Activated naive CD4-positive, alpha-beta T cell treated with anti-CD3 and anti-CD28 coated beads for 36 hours (primary cell): Measurements from ENCODE around the gene NDUFB6. TPM values are rescaled to one million over a fixed set of nuclear protein-coding genes. Genes with fewer than 3 reads are reported as not detected.
A peak's percentile ranks its signal among the peaks of the same experiment; 100 is the strongest.
"Not testable (repeated sequence)": the region's sequence is repeated elsewhere in the genome, so short reads cannot be mapped to it uniquely, and the experiment has no call there.

Experiments used
- CTCF ChIA-PET: fragments of 350-600 bp; sonication (Branson Sonifier 250); formaldehyde crosslinking; loops from one replicate; lab custom pipeline; 2021; ENCODE audit warnings: antibody characterized with exemption; lab: Charles Lee
- DNase-seq: peaks from one replicate; pipeline ENCODE4 v3.0.0-alpha.2; 2020
- H3K27ac Mint-ChIP-seq: one replicate; pipeline ENCODE4 v1.8.0; 2021; ENCODE audit warnings: mild to moderate bottlenecking, mixed read lengths
- H3K27me3 Mint-ChIP-seq: one replicate; pipeline ENCODE4 v1.8.0; 2021; ENCODE audit warnings: low read depth, mixed read lengths
- H3K36me3 Mint-ChIP-seq: one replicate; pipeline ENCODE4 v1.8.0; 2021; ENCODE audit warnings: low read depth, mixed read lengths
- H3K4me1 Mint-ChIP-seq: one replicate; pipeline ENCODE4 v1.8.0; 2021; ENCODE audit warnings: low read depth, mixed read lengths
- H3K4me3 Mint-ChIP-seq: one replicate; pipeline ENCODE4 v1.8.0; 2021; ENCODE audit warnings: mild to moderate bottlenecking, moderate library complexity, mixed read lengths
- H3K9me3 Mint-ChIP-seq: one replicate; pipeline ENCODE4 v1.8.0; 2021; ENCODE audit warnings: mixed read lengths
- intact Hi-C: fragments of 100-400 bp; cut with micrococcal nuclease; formaldehyde crosslinking; loops from one replicate; pipeline ENCODE4 v1.15.1; 2023
- total RNA-seq, 2 experiments: library from RNA; stranded (reverse); gene quantifications; one replicate each; pipeline ENCODE4 v1.2.3, GENCODE V29; 2021

Gene NDUFB6
- total RNA-seq, 2 experiments from 2014 or later: 73.9 to 75.7 TPM

DNA sequence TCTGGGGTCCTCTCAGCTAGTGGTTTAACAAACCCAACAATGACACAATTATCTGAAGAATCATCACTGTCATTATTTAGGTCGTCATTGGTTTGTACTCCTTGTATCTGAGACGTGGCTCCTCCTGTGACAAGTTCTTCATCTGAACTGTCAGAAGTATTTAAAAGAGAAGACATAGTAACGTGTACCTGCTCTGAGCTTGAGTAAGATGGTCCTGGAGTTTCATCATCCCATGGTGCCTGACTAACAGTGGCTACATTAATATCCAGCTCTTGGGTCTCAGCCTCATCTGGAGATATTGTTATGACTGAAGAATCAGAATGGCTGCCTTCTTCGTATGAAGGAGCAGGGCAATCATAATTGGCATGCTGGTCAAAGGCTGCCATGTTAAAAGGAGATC is 29.9 kb downstream of the NDUFB6 start:
- Mint-ChIP-seq H3K4me1 (peaks cover 10% of the 10 kb centered on the region), H3K9me3 (no peaks in the 10 kb centered on the region), H3K27me3 (no peaks in the 10 kb centered on the region), H3K4me3 (no peak overlapping the region), H3K27ac (no peak overlapping the region), H3K36me3 (peaks cover 27% of the 10 kb centered on the region)
- CTCF ChIA-PET: interaction anchor here (1.2 to 2.0 kb wide), 2 partner anchors 9 to 37 kb away, joined by 5 read pairs; no protein-coding TSS in a partner anchor
- DNase-seq: no peak
- intact Hi-C loops: no loop called here

GRCh38 chr9:32533816-32534215 is 39.1 kb downstream of the NDUFB6 start:
- no peak overlapping the region for H3K27ac Mint-ChIP-seq
- CTCF ChIA-PET: interaction anchor here (0.8 to 1.4 kb wide), 3 partner anchors 8 to 46 kb away, joined by 3 to 5 read pairs (median 4); partner anchors contain the start of gene RIGI
- H3K9me3 Mint-ChIP-seq: no peaks in the 10 kb centered on the region
- H3K36me3 Mint-ChIP-seq: peaks cover 3% of the 10 kb centered on the region
- intact Hi-C loops: no loop called here
- no peak overlapping the region for H3K4me3 Mint-ChIP-seq
- peaks cover 3% of the 10 kb centered on the region for H3K4me1 Mint-ChIP-seq
- no peak for DNase-seq
- H3K27me3 Mint-ChIP-seq: no peaks in the 10 kb centered on the region

DNA sequence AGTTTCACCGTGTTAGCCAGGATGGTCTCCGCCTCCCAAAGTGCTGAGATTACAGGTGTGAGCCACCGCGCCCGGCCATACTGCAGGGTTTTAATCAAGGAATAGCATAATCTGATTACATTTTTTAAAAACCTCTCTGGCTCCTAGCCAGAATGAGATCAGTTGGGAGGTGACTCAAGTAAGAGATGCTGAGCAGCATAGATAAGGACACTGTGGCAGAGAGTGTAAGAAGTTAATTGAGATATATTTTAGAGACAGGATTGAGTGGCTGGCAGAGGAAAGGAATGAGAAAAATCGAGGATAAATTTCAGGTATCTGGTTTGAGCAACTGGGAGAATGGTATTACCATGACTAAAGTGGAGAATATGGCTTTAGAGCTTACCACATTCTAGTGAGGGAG is 39.6 kb downstream of the NDUFB6 start:
- H3K4me3 Mint-ChIP-seq: no peak overlapping the region
- H3K27me3 Mint-ChIP-seq: no peaks in the 10 kb centered on the region
- peaks cover 3% of the 10 kb centered on the region for H3K4me1 Mint-ChIP-seq
- no peak for DNase-seq
- no peak overlapping the region for H3K27ac Mint-ChIP-seq
- CTCF ChIA-PET: interaction anchor here (1.4 kb wide), 1 partner anchor 46 kb away, joined by 3 read pairs; no protein-coding TSS in a partner anchor
- peaks cover 3% of the 10 kb centered on the region for H3K36me3 Mint-ChIP-seq
- no peaks in the 10 kb centered on the region for H3K9me3 Mint-ChIP-seq
- intact Hi-C loops: no loop called here

DNA sequence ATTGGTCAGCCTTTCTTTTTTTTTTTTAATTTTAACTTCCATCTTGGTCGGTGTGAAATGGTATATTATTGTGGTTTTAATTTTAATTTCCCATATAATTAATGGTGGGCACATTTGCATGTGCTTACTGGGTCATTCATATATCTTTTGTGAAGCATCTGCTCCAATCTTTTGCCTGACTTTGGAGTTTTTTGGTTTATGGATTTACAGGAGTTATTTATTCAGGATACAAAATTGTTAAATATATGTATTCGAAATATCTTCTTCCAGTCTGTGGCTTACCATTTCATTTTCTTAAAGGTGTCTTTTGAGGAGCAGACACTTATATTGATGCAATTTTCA is 46.3 kb downstream of the NDUFB6 start:
- Mint-ChIP-seq H3K36me3 (peaks cover 11% of the 10 kb centered on the region), H3K4me3 (peak overlapping the region; percentile 77), H3K9me3 (peaks cover 10% of the 10 kb centered on the region), H3K27me3 (no peaks in the 10 kb centered on the region), H3K4me1 (peaks cover 32% of the 10 kb centered on the region), H3K27ac (peak overlapping the region; percentile 84)
- intact Hi-C loops: loop anchor here (1.0 to 5.0 kb wide), 5 partner anchors 25 to 641 kb away; partner anchors contain the start of genes ACO1 and B4GALT1
- CTCF ChIA-PET: interaction anchor here (0.7 to 2.9 kb wide), 12 partner anchors 10 to 149 kb away, joined by 3 to 33 read pairs (median 4); partner anchors contain the start of genes ACO1 and NDUFB6
- no peak for DNase-seq

- DNase-seq: peak; percentile 90
- Mint-ChIP-seq H3K36me3 (peaks cover 13% of the 10 kb centered on the region), H3K27me3 (no peaks in the 10 kb centered on the region), H3K27ac (peak within 1 kb of the TSS; percentile 84), H3K4me3 (peak within 1 kb of the TSS; percentile 77), H3K9me3 (peaks cover 10% of the 10 kb centered on the region), H3K4me1 (peaks cover 32% of the 10 kb centered on the region)
- CTCF ChIA-PET: interaction anchor here (0.7 to 2.9 kb wide), 17 partner anchors 8 to 442 kb away, joined by 3 to 33 read pairs (median 3); partner anchors contain the start of genes ACO1 and NDUFB6
- intact Hi-C loops: loop anchor here (1.0 to 5.0 kb wide), 5 partner anchors 25 to 641 kb away; partner anchors contain the start of genes ACO1 and B4GALT1
Measured at GRCh38 chr9:32526041-32526706, 46.8 kb downstream of the NDUFB6 start, which contains the start of gene RIGI. Gene RIGI (minus strand): TSS chr9:32526196. CDS start chr9:32526166, 30 bp downstream.

GRCh38 chr9:32525709-32526030 is 47.3 kb downstream of the NDUFB6 start:
- no peaks in the 10 kb centered on the region for H3K27me3 Mint-ChIP-seq
- H3K9me3 Mint-ChIP-seq: peaks cover 10% of the 10 kb centered on the region
- no peak for DNase-seq
- peaks cover 13% of the 10 kb centered on the region for H3K36me3 Mint-ChIP-seq
- H3K4me1 Mint-ChIP-seq: peaks cover 32% of the 10 kb centered on the region
- H3K27ac Mint-ChIP-seq: peak overlapping the region; percentile 84
- intact Hi-C loops: loop anchor here (1.0 to 5.0 kb wide), 5 partner anchors 26 to 642 kb away; partner anchors contain the start of genes ACO1 and B4GALT1
- CTCF ChIA-PET: interaction anchor here (0.9 to 2.9 kb wide), 15 partner anchors 8 to 442 kb away, joined by 3 to 33 read pairs (median 4); partner anchors contain the start of genes ACO1 and NDUFB6
- peak overlapping the region; percentile 77 for H3K4me3 Mint-ChIP-seq

DNA sequence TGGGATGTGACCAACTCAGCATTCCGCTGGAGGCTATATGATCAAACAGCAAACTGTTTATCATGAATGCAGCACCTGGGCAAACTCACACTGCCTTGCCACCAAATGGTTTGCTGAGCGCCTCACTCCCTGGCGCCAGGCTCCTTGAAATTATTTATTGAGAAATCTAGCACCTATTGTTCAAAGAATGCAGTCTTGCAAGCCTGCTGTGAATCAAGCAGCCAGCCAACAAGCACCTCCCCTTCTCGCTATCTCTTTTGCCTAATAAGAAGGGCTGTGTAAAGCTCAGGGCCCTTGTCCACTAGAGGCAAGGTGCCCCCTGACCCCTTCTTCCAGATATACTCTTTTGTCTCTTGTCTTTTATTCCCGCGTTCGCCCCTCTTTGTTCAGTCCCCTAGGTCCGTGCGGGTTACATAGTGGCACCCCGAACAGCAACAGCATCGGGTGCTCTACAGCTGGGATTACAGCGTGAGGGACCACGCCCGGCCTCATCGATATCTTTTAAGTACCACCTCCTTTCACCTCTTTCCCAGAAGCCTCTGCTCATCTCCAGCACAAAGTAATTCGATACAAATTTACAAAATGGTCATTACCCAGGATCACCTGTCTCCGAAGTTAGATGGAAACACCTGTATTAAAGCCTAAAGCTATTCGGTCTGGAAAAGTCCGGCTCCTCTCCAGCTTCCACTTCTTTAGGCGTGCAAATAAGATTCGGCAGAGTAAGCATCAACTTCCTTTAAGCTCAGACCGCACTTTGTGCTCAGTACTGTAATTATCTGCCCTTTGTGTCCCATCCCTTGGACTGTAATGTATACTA is 47.9 kb downstream of the NDUFB6 start:
- Mint-ChIP-seq H3K27ac (peak overlapping the region; percentile 84), H3K27me3 (no peaks in the 10 kb centered on the region), H3K36me3 (peaks cover 15% of the 10 kb centered on the region), H3K4me3 (peak overlapping the region; percentile 77), H3K4me1 (peaks cover 32% of the 10 kb centered on the region), H3K9me3 (peaks cover 10% of the 10 kb centered on the region)
- CTCF ChIA-PET: interaction anchor here (1.0 to 2.9 kb wide), 11 partner anchors 9 to 443 kb away, joined by 3 to 33 read pairs (median 4); partner anchors contain the start of genes ACO1 and NDUFB6
- intact Hi-C loops: loop anchor here (5.0 kb wide), 1 partner anchor 642 kb away; the partner anchor contains the start of gene B4GALT1
- peak; percentile 18 for DNase-seq

DNA sequence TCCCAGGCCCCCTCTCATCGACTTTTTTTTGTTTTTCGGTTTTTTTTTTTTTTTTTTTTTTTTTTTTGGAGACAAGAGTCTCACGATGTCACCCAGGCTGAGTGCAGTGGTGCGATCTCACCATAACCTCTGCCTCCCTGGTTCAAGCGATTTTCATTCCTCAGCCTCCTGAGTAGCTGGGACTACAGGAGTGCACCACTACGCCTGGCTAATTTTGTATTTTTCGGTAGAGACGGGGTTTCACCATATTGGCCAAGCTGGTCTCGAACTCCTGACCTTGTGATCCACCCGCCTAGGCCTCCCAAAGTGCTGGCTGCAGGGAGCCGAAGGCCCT is 48.4 kb downstream of the NDUFB6 start:
- Mint-ChIP-seq H3K4me1 (peaks cover 32% of the 10 kb centered on the region), H3K36me3 (peaks cover 16% of the 10 kb centered on the region), H3K9me3 (peaks cover 10% of the 10 kb centered on the region), H3K4me3 (peak overlapping the region; percentile 77)
- CTCF ChIA-PET: interaction anchor here (1.0 to 2.9 kb wide), 3 partner anchors 13 to 145 kb away, joined by 3 to 33 read pairs (median 3); no protein-coding TSS in a partner anchor
- H3K27ac Mint-ChIP-seq, DNase-seq, H3K27me3 Mint-ChIP-seq, intact Hi-C loops: not testable (repeated sequence)

DNA sequence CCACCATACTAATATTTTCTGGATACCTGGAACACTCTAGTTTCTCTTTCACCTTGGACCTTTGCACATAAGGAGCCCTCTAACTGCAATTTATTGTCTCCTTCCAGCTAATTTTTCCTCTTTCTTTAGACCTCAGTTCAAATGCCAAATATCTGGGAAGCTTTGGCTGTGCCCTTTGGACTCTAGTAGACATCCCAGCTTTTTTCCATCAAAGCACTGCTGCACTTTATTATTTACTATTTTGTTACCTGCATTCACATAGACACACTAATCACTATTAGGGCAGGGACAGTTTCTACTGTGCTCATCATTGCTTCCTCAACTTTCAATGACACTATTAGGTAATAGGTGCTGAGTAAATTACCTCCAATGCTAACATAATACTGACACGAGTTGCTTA is 49.0 kb downstream of the NDUFB6 start:
- CTCF ChIA-PET: interaction anchor here (1.2 kb wide), 1 partner anchor 15 kb away, joined by 3 read pairs; no protein-coding TSS in a partner anchor
- H3K4me1 Mint-ChIP-seq: peaks cover 32% of the 10 kb centered on the region

GRCh38 chr9:32518276-32518675 is 54.7 kb downstream of the NDUFB6 start:
- intact Hi-C loops: no loop called here
- Mint-ChIP-seq H3K27me3 (no peaks in the 10 kb centered on the region), H3K36me3 (peaks cover 20% of the 10 kb centered on the region), H3K9me3 (peaks cover 13% of the 10 kb centered on the region), H3K4me3 (no peak overlapping the region), H3K27ac (no peak overlapping the region), H3K4me1 (peaks cover 14% of the 10 kb centered on the region)
- DNase-seq: no peak
- CTCF ChIA-PET: no interaction called here

More for the DNA sequence above, 49.0 kb downstream of the NDUFB6 start:
- no peak for DNase-seq
- intact Hi-C loops: no loop called here
- Mint-ChIP-seq H3K4me3 (no peak overlapping the region), H3K9me3 (peaks cover 10% of the 10 kb centered on the region), H3K27me3 (no peaks in the 10 kb centered on the region), H3K27ac (no peak overlapping the region), H3K36me3 (peaks cover 16% of the 10 kb centered on the region)

- CTCF ChIA-PET: no interaction called here
Measured at GRCh38 chr9:32516241-32516640, 56.7 kb downstream of the NDUFB6 start.

GRCh38 chr9:32508728-32509127 is 64.2 kb downstream of the NDUFB6 start:
- CTCF ChIA-PET: interaction anchor here (1.1 to 3.9 kb wide), 4 partner anchors 15 to 130 kb away, joined by 3 to 14 read pairs (median 4); no protein-coding TSS in a partner anchor
- H3K27ac Mint-ChIP-seq: no peak overlapping the region
- no peak for DNase-seq
- H3K36me3 Mint-ChIP-seq: no peaks in the 10 kb centered on the region
- intact Hi-C loops: no loop called here
- peaks cover under 1% of the 10 kb centered on the region for H3K9me3 Mint-ChIP-seq
- peaks cover 38% of the 10 kb centered on the region for H3K4me1 Mint-ChIP-seq
- no peaks in the 10 kb centered on the region for H3K27me3 Mint-ChIP-seq
- H3K4me3 Mint-ChIP-seq: no peak overlapping the region

More at GRCh38 chr9:32516241-32516640, 56.7 kb downstream of the NDUFB6 start:
- H3K9me3 Mint-ChIP-seq: peaks cover 9% of the 10 kb centered on the region
- H3K27me3 Mint-ChIP-seq: no peaks in the 10 kb centered on the region
- peaks cover 17% of the 10 kb centered on the region for H3K36me3 Mint-ChIP-seq
- no peak overlapping the region for H3K4me3 Mint-ChIP-seq
- peaks cover 26% of the 10 kb centered on the region for H3K4me1 Mint-ChIP-seq
- intact Hi-C loops: no loop called here
- no peak overlapping the region for H3K27ac Mint-ChIP-seq
- DNase-seq: no peak
